Measurements from ENCODE around the gene RARRES2.

The RARRES2 gene

GRCh38 chr7:150327308-150327707 is 14.1 kb downstream of the RARRES2 start:
- H3K79me2 ChIP-seq (ENCODE audit: control insufficient read depth, low read length), result peaks cover 31% of the 10 kb centered on the region
- peaks cover 22% of the 10 kb centered on the region for H3K4me1 ChIP-seq (ENCODE audit: control insufficient read depth, low read length)
- no peaks in the 10 kb centered on the region for H3K9me2 ChIP-seq (replicated peaks; ENCODE audit: control insufficient read depth, low read length)
- TF ChIP-seq CTCF (IDR thresholded peaks at IDR 0.05; ENCODE audit: low read depth, low read length, poor library complexity, severe bottlenecking), result no peak
- TF ChIP-seq EZH2phosphoT487 (IDR thresholded peaks at IDR 0.05; ENCODE audit: borderline replicate concordance, low read length), result no peak
- no peak overlapping the region for H3K4me3 ChIP-seq (ENCODE audit: low read length)
- H3K9me3 ChIP-seq (ENCODE audit: control insufficient read depth, insufficient read depth, low read length), result no peaks in the 10 kb centered on the region
- no peak overlapping the region for H3K27ac ChIP-seq (ENCODE audit: low read depth, low read length)
- no peaks in the 10 kb centered on the region for H3K27me3 ChIP-seq (ENCODE audit: control insufficient read depth, low read length)
- no peaks in the 10 kb centered on the region for H3F3A ChIP-seq (ENCODE audit: control insufficient read depth, insufficient read depth)
- no peak overlapping the region for H3K4me2 ChIP-seq (ENCODE audit: low read length)
- H4K20me1 ChIP-seq (ENCODE audit: control insufficient read depth, insufficient read depth, low read depth, low read length), result no peaks in the 10 kb centered on the region
- H3K36me3 ChIP-seq (ENCODE audit: control insufficient read depth, low read length), result peaks cover 74% of the 10 kb centered on the region

- Histone ChIP-seq H3K4me2 (ENCODE audit: low read length) (no peak overlapping the region), H3K4me1 (ENCODE audit: control insufficient read depth, low read length) (peaks cover 27% of the 10 kb centered on the region), H3K9me3 (ENCODE audit: control insufficient read depth, insufficient read depth, low read length) (no peaks in the 10 kb centered on the region), H3K27ac (ENCODE audit: low read depth, low read length) (no peak overlapping the region), H3K27me3 (ENCODE audit: control insufficient read depth, low read length) (no peaks in the 10 kb centered on the region), H4K20me1 (ENCODE audit: control insufficient read depth, insufficient read depth, low read depth, low read length) (no peaks in the 10 kb centered on the region), H3K9me2 (replicated peaks; ENCODE audit: control insufficient read depth, low read length) (no peaks in the 10 kb centered on the region), H3K36me3 (ENCODE audit: control insufficient read depth, low read length) (peaks cover 77% of the 10 kb centered on the region), H3K4me3 (ENCODE audit: low read length) (no peak overlapping the region), H3K79me2 (ENCODE audit: control insufficient read depth, low read length) (peaks cover 36% of the 10 kb centered on the region), H3F3A (ENCODE audit: control insufficient read depth, insufficient read depth) (no peaks in the 10 kb centered on the region)
- no peak for TF ChIP-seq CTCF (IDR thresholded peaks at IDR 0.05; ENCODE audit: low read depth, low read length, poor library complexity, severe bottlenecking)
Measured at GRCh38 chr7:150326657-150327268, 14.7 kb downstream of the RARRES2 start.

GRCh38 chr7:150325901-150326300 is 15.5 kb downstream of the RARRES2 start:
- Histone ChIP-seq H3K79me2 (ENCODE audit: control insufficient read depth, low read length) (peaks cover 38% of the 10 kb centered on the region), H3F3A (ENCODE audit: control insufficient read depth, insufficient read depth) (no peaks in the 10 kb centered on the region), H3K4me3 (ENCODE audit: low read length) (no peak overlapping the region), H3K9me3 (ENCODE audit: control insufficient read depth, insufficient read depth, low read length) (no peaks in the 10 kb centered on the region), H4K20me1 (ENCODE audit: control insufficient read depth, insufficient read depth, low read depth, low read length) (no peaks in the 10 kb centered on the region), H3K4me2 (ENCODE audit: low read length) (no peak overlapping the region), H3K27me3 (ENCODE audit: control insufficient read depth, low read length) (no peaks in the 10 kb centered on the region), H3K36me3 (ENCODE audit: control insufficient read depth, low read length) (peaks cover 74% of the 10 kb centered on the region), H3K4me1 (ENCODE audit: control insufficient read depth, low read length) (peaks cover 29% of the 10 kb centered on the region), H3K27ac (ENCODE audit: low read depth, low read length) (no peak overlapping the region), H3K9me2 (replicated peaks; ENCODE audit: control insufficient read depth, low read length) (no peaks in the 10 kb centered on the region)
- no peak for TF ChIP-seq EZH2phosphoT487 (IDR thresholded peaks at IDR 0.05; ENCODE audit: borderline replicate concordance, low read length)
- no peak for TF ChIP-seq CTCF (IDR thresholded peaks at IDR 0.05; ENCODE audit: low read depth, low read length, poor library complexity, severe bottlenecking)

All from DOHH2 (cell line).